GM18907 (cell line): Measurements from ENCODE around the gene ZFP36L1.

Source experiments
- ATAC-seq: cut with Tn5 transposase; IDR thresholded peaks from one replicate; pipeline ENCODE4 v1.9.1; 2021; ENCODE audit warnings: mild to moderate bottlenecking, moderate library complexity; ENCODE audit not compliant: unreplicated experiment

Gene ZFP36L1, protein sequence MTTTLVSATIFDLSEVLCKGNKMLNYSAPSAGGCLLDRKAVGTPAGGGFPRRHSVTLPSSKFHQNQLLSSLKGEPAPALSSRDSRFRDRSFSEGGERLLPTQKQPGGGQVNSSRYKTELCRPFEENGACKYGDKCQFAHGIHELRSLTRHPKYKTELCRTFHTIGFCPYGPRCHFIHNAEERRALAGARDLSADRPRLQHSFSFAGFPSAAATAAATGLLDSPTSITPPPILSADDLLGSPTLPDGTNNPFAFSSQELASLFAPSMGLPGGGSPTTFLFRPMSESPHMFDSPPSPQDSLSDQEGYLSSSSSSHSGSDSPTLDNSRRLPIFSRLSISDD

DNA sequence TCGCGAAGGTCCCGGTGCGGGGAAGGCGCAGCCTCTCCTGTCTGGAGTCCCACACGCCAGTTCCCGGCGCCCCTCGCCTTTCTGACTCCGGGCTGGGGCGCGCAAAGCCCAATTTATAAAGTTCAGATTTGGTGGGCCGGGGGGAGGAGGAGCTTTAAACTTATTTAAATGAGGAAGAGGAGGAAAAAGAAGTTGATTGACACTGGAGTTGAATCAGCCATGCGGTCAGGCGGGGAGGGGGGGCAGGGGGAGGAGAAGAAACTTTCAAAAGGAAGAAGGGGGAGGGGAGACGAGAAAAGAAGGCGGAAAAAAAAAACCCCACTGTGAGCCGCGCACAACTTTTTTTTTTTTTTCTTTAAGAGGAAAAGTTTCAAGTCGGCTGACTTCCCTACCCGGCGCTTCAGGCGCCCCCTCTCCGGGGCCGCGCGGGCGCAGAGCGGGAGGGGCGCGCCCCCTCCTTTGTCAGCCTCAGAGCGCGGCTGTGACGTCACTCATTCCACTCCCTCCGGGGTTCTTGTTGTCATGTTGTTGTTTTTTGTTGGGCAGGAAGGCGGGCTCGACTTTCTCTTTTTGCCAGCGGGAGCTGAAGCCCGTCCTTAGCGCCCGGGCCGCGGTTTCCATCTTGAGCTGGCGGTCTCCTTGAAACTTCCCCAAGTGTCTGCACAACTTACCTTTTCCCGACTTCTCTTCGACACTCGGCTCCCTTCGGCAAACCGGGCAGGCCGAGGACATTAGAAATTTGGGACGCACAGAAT, at the start of gene ZFP36L1:
ZFP36L1 (minus strand) TSS at position 89 of the 755 bp plus-strand sequence. CDS start 129 bp downstream, outside the sequence.
- ATAC-seq: peak; percentile 43

DNA sequence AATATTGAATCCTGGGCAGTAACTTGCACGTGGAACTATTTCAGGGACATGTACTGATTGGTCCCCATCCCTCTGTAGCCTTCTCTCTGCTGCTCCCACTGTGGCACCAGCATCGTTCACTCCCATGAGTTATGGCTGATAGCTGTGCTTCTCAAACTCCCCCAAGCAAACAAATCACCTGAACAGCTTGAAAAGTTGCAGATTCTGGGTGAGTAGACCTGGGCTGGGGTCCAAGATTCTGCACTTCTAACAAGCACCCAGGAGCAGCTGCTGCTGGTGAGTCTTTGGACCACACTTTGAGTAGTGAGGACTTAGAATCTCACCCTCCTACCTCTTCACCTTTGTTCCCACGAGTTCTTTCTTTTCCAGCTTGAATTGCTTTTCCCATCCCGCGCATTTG, 49.4 kb upstream of the ZFP36L1 start:
- no peak for ATAC-seq

DNA sequence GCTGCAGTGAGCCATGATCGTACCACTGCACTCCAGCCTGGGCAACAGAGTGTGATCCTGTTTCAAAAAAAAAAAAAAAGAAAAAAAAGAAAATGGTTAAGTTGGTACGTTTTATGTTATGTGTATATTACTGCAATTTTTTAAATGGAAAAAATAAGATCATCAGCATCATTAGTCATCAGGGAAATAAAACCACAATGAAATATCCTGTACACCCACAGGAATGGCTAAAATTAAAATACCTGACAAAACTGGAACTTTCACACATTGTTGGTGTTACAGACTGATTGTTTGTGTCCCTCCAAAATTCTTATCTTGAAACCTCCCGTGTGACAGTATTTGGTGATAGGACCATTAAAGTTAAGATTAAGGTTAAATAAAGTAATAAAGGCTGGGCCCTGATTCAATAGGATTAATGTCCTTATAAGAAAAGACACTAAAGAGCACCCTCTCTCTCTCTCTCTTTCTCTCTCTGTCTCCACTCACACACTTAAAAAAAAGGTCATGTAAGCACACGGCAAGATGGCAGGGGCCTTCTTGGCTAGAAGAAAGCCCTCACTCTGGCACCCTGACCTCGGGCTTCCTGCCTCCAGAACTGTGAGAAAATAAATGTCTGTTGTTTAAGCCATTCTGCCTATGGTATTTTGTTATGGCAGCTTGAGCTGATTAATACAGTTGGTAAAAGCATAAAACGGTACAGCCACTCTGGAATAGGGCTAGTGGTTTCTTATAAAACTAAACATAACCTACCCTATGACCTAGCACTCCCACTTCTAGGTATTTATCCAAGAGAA, 48.3 kb upstream of the ZFP36L1 start:
- ATAC-seq: no peak

DNA sequence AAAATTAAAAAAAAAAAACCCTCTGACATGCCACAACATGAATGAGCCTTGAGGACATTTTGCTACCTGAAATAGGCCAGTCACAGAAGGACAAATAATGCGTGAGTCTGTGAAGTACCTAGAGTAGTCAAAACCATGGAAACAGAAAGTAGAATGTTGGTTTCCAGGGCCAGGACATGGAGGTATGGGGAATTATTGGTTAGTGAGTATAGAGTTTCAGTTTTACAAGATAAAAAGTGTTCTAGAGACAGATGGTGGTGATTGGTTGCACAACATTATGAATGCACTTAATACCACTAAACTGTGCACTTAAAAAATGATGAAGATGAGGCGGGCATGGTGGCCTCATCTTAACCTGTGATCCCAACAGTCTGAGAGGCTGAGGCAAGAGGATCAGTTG, 47.6 kb upstream of the ZFP36L1 start:
- ATAC-seq: no peak

DNA sequence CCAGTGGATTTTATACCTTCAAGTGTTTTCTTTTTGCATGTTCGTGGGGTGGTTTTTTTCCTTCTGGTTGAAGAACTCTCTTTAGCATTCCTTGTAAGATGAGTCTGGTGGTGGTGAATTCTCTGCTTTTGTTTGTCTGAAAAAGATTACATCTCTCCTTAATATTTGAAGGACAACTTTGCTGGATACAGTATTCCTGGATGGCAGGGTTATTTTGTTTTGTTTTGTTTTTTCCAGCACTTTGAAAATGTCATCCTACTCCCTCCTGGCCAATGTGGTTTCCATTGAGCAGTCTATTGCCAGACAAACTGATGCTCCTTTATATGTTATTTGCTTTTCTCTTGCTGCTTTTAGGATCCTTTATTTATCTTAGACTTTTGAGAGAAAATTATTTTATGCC, 43.2 kb upstream of the ZFP36L1 start:
- ATAC-seq: no peak

DNA sequence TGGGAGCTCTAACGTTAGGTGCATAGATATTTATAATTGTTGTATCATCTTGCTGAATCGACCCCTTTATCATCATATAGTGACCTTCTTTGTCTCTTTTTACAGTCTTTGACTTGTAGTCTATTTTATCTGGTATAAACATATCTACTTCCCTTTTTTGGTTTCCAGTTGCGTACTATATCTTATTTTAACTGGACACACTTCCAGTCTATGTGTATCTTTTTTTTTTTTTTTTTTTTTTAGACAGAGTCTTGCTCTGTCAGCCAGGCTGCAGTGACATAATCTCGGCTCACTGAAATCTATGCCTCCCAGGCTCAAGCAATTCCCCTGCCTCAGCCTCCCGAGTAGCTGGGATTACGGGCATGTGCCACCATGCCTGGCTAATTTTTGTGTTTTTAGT, 41.9 kb upstream of the ZFP36L1 start:
- ATAC-seq: no peak

DNA sequence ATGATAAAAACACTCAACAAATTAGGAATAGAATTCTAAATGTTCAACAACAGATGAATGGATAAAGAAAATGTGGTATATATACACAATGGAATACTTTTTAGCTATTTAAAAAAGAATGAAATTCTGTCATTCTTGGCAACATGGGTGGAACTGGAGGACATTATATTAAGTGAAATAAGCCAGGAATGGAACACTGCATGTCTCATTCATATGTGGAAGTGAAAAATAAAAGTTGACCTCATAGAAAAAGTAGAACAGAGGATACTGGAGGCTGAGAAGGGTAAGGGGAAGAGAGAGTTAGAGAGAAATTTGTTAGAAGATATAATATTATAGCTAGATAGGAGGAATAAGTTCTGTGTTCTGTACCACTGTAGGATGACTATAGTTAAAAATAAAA, 35.8 kb upstream of the ZFP36L1 start:
- no peak for ATAC-seq

DNA sequence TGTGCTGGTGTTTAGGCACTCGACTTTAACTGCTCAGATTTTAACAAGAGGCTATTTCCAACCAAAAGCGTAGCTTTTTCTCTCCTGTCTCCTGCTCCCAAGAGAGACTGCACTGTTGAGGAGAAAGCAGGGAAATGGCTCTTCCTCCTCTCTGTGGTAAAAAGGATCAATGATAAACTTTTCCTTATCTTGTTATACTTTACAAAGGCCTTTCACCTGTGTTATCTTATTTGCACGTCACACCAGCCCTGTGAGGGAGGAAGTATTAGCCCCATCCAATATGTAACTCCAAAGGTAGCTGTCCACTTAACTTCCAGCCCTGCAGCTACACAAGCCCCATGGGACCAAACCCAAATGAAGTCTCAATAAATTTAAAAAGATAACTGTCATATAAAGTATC, 32.9 kb upstream of the ZFP36L1 start:
- ATAC-seq: no peak

DNA sequence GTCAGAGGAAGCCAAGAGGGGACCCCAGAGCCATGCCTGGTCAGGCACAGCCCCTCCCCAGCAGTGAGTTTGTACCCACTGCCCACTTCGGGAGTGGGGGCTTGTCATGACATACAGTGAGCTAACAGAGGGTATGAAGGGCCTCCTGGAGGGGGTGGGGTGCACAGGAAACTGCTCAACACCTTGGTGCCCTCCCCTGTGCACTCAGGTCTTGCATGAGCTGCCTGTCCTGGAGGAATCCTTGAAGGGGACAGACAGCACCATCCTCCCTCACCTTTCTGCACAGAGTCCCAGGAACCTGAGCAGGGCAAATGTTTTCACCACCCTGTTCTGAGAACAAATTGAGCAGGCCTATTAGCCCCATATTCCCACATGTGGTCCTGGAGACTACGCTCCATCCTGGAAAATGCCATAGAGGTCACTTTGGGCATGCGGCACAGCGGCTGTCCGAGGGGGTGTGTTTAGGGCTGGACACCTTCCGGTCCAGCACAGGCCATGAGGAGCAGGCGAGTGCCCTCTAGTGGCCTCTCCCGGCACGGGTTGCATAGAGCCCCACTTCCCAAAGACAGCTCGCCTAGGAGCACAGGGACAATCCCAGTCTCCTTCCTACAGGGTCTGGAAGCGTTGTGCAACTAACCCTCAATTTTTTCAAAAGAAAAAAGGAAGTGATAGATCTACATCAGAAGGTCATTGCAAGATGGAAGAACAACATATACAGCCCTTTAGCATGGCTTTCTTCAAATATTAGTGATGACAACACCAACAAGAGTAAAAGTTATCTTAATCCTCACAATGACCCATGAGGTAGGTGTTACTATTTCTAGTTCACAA, 31.9 kb upstream of the ZFP36L1 start:
- no peak for ATAC-seq

DNA sequence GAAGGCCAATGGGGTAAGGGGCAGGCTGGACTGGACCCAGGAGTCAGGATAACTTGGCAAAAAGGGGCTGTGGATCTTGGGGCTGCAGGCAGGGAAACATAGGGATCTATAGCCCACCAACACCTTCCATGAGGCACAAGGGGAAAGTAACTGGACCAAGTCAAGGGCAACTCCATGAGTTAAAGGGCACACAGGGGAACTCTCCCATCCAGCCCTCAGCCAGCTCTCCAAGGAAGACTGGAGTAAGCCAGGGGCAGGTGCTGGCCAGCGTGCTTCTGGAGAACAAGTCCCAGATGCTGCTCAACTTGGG, 31.3 kb upstream of the ZFP36L1 start:
- no peak for ATAC-seq

DNA sequence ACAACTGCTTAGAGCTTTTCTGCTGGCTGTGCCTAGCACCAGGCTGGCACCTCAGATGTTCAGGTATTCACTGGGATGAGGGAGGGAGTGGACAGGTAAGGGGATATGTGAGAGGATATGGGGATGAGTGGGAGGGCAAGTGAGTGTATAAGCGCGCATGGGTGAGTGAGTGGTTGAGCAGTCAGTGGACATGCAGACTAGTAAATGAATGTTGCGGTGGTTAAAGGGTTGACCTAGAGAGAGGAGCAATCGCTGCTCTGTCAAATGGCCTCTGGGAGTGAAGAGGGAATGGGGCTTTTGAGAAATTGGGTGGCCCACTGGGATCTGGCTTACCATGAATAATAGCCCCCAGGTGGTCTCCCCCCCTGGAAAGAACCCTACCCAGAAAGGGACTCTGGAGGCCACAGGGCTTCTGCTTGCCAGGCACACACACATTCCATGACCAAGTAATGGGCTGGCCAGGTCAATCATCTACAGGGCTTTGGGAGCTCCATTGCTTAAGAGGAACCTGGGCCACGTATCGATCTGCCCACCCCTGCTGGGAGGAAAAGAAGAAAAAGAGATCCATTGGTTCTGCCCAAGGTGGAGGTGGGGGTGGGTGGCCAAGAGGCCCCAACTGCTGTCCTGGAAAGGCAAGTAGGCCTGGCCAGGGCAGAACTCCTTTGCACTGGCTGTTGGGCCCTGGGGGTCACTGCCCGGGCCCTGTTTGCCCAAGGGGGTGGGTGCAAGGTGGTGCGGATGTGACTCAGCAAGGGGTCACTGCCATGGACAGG, 30.8 kb upstream of the ZFP36L1 start:
- no peak for ATAC-seq

DNA sequence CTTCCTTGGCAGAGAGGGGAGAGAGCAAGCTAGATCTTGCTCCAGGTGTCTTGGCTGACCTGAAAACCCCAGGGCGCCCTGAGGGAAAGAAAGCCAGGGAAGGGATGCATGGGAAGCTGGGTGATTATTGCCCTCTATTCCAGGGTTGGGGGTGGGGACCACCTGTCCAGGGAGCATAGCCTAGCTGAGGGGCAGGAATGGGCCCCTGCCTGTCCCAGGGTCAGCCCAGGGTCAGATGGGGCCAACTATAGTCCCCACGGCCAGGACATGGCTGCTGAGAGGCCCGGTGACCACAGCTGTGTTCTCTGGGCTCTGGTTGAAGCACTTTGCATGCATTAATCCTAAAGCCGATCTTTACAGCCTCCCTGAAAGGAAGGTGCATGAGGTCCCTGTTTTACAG, 30.1 kb upstream of the ZFP36L1 start:
- no peak for ATAC-seq

DNA sequence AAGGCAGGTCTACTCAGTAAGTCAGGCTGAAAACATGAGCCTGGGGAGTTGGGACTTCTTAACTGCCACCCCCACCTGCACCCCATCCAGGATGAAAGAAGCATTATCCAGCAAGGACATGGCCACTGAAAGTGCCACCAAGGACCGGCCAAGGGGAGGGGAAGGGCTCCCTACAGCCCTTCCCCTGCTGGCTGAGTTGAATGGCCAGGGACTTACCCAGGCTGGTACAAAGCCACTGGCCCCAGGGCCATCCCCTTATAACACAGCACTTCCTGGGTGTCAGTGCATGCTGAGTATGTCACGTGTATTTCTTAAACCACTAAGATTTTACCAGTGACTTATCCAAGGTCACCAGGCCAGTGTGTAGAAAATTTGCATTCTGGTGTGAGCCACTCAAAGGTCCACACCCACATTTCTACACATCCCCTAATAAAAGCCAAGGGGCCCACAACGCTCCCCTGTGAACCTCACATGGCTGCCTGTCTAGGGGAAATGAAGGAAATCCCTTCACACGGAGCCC, 29.3 kb upstream of the ZFP36L1 start:
- ATAC-seq: peak; percentile 55

DNA sequence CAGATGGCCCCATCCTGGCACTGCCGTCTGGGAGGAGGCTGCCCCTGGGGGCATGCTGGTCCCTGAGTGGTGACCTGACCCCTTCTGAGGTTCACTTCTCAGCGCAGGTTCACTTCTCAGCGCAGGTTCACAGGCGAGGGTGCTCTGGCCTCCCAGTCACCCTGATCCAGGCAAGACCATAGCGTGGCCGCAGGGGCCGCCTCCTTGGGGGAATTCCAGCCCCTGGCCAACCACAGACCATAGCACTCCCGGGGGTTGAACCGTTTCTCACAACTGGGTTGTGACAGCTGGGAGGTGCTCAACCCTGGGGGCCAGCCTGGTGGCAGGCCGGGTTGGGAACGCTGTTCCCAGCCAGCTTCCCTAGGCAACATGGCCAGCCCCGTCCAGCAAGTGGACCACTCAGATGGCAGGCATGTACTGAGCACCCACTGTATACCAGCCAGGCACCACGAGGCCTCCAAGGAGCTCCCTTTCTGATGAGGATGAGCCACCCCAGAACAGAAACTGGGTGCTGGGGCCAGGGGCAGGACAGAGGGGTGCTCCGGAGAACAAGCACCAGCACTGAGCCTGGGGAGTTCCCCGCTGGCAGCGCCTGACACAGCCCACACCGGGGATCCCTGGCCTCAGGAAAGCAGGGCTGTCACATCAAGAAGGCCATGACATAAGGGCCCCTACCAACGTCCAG, 28.3 kb upstream of the ZFP36L1 start:
- no peak for ATAC-seq

DNA sequence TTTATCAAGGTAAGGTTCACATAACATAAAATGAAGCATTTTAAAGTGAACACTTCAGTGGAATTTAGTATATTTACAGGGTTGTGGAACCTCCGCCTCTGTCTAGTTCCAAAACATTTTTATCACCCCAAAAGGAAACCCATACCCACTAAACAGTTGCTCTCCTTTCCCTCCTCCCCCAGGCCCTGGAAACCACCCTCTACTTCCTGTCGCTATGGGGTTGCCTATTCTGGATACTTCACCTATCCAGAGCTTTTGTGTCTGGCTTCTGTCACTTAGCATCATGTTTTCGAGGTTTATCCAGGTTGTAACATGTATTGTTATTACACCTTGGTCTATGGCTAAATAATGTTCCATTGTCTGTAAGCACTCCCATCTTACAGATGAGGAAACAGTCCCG, 27.7 kb upstream of the ZFP36L1 start:
- no peak for ATAC-seq

DNA sequence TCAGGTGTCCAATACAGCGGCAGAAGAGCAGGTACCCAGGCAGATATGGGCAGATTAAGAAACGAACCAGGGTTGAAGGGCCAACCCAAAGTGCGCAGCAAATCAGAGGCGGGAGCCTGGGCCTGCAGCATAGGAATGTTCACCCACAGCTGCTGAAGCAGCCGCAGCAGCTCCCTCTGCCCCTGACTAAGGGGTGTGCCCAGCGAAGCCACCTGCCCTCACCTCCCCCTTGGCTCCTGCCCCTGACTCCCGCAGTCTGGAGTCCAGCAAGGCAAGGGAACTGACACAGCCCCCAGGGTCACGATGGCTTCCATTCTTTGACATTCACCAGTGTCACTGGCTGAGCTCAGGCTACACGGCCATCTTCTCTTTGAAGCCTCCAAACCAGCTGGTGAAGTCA, 27.3 kb upstream of the ZFP36L1 start:
- ATAC-seq: no peak

DNA sequence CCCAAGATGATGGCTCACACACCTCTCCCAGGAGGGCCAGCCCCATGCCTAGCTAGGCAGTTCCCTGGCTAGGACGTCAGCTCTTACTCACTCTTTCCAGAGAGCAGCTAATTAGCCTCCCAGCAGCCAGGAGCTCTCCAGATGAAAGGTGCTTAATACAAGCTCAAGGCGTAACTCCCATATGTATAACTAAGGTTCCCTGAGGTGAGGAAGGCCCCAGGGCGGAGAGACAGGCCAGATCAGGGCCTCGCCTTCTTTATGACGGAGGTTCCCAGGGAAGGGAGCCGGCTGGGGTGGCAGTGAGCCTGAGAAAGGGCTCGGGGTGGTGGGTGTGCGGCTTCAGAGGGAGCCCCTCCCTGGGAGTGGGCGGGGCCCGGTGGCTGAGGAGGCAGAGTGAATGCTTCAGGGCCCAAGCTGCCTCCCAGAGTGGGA, 26.4 kb upstream of the ZFP36L1 start:
- no peak for ATAC-seq

DNA sequence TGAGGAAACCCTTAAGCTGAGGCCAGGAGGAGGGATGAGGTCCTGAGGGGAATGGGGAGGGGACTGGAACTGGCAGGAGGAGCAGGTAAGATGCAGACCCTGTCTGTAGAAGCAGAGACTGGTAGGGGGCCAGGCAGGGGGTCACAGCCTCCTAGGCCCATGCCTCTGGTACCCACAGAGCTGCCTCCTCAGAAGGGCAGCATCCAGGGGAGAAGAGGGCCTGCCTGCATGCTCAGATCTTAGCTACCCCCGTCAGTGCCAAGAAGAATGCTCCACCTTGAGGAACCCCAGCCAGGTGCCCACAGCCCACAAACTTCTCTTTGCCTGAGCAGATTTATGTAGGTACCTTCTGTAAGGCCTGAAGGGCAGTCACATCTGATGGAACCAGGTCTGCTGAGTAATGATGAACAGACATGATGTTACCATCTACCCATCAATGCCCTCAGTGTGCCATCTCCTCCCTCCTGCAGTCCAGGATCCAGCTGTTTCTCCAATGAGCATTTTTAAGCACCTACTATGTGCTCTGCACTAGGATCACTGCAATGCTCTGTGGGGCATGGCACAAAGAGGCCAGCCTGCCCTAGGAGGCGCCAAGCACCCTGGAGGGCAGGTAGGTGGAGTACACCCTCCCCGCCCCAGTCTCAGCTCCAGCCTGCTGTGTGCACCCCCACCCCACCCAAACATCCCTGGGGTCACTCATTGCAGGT, 24.8 kb upstream of the ZFP36L1 start:
- ATAC-seq: no peak

DNA sequence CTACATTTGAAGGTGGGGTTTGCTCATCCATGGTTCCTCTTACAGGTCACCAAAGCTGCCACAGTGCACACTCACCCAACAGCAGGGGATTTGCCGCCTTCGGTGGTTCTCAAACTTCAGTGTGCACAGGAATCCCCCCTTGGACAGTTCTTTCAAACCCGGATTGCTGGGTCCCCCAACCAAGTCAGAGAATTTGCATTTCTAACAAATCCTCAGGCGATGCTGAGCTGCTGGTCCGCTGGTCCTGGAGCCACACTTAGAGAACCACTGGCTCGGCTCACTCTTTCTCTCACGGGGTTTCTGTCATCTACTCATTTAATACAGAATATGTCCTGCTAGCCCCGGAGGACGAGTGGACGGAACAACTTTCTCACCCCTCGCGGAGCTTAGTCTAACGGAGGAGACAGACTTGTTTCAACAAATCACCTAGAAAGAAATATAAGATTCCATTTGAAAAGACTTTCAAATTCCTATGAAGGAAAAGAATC, 24.1 kb upstream of the ZFP36L1 start:
- no peak for ATAC-seq
